Coronary artery (tissue), 2 donors: ENCODE data around the gene NOXO1.

Experiments used
- DNase-seq: peaks from one replicate; pipeline ENCODE4 v3.0.0-alpha.2; 2017; ENCODE audit warnings: low spot score
- H3K27ac ChIP-seq, 2 donors: fragments of 200-600 bp; sonication (generic); one replicate each; pipeline ENCODE4 v1.5.1; 2016 to 2019
- H3K4me3 ChIP-seq: fragments of 200-600 bp; sonication (generic); 2 replicates; pipeline ENCODE4 v1.5.1; 2016; ENCODE audit warnings: mild to moderate bottlenecking, moderate library complexity
- TF ChIP-seq, protein P1 (sequence below): fragments of 200-600 bp; sonication (generic); IDR thresholded peaks from one replicate; pipeline ENCODE4 v1.5.1; 2019; ENCODE audit warnings: antibody characterized with exemption

The NOXO1 gene

DNA sequence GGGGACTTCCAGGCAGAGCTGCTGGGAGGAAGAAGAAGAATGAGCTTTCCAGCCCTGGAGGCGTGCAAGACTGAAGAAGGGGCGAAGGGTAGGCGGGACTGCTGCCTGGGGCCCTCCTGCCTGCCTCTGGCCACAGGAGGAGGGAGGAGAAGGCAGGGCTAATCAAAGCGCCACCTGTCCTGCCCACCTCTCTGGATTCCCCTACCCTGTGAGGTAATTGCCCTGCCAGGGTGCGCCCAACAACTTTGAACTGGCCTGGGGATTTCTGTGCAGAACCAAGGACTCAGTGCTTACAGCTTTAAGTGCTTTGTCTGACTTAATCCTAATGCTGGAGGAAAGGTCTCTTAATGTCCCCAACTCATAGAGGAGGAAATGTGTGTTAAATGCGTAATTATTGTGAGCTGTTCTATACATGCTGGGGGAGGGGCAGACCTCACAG lies at the start of gene NOXO1:
NOXO1 (minus strand) TSS at position 72 of the 439 bp plus-strand sequence. CDS start 290 bp downstream, outside the sequence.
- Histone ChIP-seq H3K4me3 (no peak within 1 kb of the TSS), H3K27ac (no peak within 1 kb of the TSS)
- TF ChIP-seq, protein P1, sequence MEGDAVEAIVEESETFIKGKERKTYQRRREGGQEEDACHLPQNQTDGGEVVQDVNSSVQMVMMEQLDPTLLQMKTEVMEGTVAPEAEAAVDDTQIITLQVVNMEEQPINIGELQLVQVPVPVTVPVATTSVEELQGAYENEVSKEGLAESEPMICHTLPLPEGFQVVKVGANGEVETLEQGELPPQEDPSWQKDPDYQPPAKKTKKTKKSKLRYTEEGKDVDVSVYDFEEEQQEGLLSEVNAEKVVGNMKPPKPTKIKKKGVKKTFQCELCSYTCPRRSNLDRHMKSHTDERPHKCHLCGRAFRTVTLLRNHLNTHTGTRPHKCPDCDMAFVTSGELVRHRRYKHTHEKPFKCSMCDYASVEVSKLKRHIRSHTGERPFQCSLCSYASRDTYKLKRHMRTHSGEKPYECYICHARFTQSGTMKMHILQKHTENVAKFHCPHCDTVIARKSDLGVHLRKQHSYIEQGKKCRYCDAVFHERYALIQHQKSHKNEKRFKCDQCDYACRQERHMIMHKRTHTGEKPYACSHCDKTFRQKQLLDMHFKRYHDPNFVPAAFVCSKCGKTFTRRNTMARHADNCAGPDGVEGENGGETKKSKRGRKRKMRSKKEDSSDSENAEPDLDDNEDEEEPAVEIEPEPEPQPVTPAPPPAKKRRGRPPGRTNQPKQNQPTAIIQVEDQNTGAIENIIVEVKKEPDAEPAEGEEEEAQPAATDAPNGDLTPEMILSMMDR: no peak
- no peak for DNase-seq

DNA sequence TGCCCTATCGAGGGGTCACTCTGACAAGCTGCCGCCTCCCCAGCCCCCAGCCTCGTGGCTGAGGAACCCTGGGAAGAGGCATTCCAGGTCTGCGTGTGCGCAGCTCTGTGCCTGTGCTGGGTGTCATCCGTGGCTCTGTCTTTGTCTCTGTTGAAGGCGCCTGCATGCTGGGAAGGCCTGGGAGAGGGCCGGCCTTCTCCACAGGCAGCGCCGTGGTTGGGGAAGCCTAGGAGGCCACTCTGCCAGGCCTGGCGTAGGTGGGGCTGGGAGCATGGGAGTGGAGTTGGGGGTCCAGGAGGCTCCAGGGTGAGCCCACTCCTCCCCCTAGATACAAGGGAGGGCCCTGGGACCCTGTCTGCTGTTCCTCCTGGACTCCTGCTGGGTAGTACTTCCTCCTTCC lies 48.8 kb upstream of the NOXO1 start:
- DNase-seq: no peak
- peak overlapping the region; percentile 91 for H3K4me3 ChIP-seq
- TF ChIP-seq, protein P1: no peak
- H3K27ac ChIP-seq: peak overlapping the region in 1 of 2 donors; percentile 45

DNA sequence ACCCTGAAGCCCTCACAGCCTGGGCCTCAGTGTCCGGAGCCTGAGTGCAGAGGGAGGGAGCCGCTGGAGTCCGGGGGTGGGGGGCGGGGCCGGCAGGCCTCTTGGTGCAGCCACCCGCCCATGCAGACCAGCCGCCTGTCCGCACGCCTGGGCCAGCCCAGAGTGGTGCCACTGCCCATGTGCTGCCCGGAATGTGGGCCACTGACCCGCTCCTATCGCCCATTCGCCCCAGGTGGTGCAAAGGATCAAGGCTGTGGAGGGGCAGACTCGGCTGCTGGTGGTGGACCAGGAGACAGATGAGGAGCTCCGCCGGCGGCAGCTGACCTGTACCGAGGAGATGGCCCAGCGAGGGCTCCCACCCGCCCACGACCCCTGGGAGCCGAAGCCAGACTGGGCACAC lies 48.1 kb upstream of the NOXO1 start:
- peak overlapping the region; percentile 91 for H3K4me3 ChIP-seq
- no peak for DNase-seq
- H3K27ac ChIP-seq: peak overlapping the region in 1 of 2 donors; percentile 45
- TF ChIP-seq, protein P1: no peak

- no peak for DNase-seq
- peak overlapping the region; percentile 91 for H3K4me3 ChIP-seq
- peak overlapping the region in 1 of 2 donors; percentile 89 for H3K27ac ChIP-seq
- TF ChIP-seq, protein P1: no peak
Observed at GRCh38 chr16:2028620-2029220, 47.5 kb upstream of the NOXO1 start.

GRCh38 chr16:2028146-2028545 lies 46.9 kb upstream of the NOXO1 start:
- Histone ChIP-seq H3K4me3 (peak overlapping the region; percentile 91), H3K27ac (peak overlapping the region in 1 of 2 donors; percentile 89)
- TF ChIP-seq, protein P1: no peak
- DNase-seq: no peak

DNA sequence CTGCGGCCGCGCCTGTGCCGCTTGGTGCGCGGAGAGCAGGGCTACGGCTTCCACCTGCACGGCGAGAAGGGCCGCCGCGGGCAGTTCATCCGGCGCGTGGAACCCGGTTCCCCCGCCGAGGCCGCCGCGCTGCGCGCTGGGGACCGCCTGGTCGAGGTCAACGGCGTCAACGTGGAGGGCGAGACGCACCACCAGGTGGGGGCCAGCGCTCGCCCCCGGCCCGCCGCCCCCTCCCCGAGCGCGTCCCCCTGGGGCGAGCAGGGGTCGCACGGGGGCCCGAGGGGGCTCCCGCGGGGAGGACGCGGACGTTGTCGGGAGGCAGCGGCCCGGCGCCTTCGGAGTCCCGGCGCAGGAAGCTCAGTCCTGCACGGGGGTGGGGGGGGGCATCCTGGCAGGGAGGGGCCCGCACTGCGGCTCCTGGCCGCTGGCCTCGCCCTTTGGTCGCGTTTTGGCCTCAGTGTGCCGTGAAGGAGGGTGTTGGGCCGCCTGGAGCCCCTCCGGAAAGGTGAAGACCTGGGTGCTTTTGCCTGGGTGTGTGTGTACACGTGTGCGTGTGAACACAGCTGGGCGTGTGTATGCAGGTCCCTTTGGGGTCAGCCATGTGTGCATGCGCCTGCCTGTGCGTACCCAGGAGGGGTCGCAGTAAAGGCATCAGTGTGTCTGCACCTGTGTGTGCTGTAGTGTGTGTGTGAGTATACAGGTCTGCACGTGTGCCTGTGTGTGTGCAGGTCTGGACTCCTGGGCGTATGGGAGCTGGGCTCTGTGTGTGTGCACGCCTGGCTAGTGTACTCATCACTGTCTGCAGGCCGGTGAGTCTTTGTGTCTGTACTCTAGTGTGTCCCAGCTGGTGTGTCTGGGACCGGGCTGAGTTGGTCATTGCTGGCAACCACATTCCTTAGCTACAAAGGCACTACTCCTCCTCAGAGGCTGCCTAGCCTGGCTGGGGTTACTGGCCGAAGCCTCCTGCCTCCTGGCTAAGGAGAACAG lies 46.0 kb upstream of the NOXO1 start:
- Histone ChIP-seq H3K4me3 (peak overlapping the region; percentile 91), H3K27ac (peak overlapping the region in 1 of 2 donors; percentile 89)
- no peak for DNase-seq
- TF ChIP-seq, protein P1: no peak
